Stimulated activated CD4-positive, alpha-beta T cell treated with anti-CD3 and anti-CD28 coated beads, Interleukin-4, amount 100 ng/mL, for 4 hours (primary cell): ENCODE measurements around the gene TRNAU1AP.
"Not testable (repeated sequence)": the region's sequence is repeated elsewhere in the genome, so short reads cannot be mapped to it uniquely, and the experiment has no call there.

Source experiments
- DNase-seq, 2 experiments: peaks; one replicate each; pipeline ENCODE4 v3.0.0-alpha.2; 2020

Gene TRNAU1AP

DNA sequence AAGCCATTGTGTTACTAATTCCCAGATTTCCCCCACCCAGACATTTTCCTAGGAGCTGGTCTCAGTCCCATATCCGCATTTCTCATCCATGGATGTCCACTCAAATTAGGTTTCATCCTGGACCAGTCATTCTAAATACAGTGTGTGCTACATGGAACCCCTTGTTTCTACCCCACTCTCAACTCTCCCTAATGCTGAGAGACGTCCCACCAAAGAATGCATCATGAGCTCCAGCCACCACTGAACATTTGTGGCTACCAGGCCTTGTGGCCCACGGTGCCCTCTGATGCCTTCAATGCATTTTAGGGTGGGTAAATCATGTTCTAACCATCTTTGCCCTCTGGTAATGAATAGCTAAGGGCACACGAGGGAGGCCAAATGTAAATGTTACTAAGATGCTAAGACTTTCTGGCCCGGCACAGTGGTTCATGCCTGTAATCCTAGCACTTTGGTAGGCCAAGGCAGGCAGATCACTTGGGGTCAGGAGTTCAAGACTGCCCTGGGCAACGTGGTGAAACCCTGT lies 25.9 kb downstream of the TRNAU1AP start:
- DNase-seq: no peak

GRCh38 chr1:28579401-28579800 lies 26.5 kb downstream of the TRNAU1AP start:
- no peak for DNase-seq

DNA sequence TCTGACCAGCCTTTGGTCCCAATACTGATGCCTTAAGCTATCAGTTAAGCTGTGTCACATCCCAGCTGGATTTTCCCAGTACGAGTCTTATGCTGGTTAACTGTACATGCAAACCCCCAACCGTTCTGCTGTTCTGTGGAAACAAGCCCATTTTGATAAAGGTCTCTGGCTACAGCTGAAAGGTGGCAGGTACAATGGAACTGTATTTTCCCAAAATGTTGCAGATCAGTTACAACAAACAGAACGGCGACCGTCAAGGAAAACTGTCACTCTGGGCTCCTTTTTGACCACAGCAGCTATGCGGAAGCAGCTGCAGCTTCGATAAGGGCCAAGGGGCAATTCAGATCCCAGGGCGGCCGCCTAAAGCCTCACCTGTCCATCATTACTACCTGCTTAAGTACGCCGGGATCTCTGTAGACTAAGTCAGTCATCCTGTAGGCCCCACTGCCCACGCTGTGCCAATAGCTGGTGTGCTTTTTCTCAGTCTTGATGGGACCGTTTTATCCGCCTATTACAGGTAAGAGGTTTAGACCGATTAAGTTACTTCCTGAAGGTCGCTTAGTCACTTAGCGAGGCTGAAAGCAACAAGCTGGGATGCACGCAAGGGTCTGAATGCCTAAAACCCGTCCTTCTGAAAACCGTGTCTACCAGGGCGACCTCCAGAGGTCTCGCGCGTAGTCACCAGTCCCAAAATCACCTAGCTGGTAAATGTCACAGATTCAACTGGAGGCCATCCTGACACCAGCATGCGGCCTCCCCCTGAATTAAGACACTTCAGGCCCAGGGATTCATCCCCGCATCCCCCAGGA lies 28.0 kb downstream of the TRNAU1AP start:
- DNase-seq: peak in 1 of 2 experiments; percentile 73

GRCh38 chr1:28581531-28582247 lies 28.8 kb downstream of the TRNAU1AP start:
- DNase-seq: peak; percentile 92 to 93

GRCh38 chr1:28582248-28582615 lies 29.3 kb downstream of the TRNAU1AP start:
- no peak for DNase-seq

DNA sequence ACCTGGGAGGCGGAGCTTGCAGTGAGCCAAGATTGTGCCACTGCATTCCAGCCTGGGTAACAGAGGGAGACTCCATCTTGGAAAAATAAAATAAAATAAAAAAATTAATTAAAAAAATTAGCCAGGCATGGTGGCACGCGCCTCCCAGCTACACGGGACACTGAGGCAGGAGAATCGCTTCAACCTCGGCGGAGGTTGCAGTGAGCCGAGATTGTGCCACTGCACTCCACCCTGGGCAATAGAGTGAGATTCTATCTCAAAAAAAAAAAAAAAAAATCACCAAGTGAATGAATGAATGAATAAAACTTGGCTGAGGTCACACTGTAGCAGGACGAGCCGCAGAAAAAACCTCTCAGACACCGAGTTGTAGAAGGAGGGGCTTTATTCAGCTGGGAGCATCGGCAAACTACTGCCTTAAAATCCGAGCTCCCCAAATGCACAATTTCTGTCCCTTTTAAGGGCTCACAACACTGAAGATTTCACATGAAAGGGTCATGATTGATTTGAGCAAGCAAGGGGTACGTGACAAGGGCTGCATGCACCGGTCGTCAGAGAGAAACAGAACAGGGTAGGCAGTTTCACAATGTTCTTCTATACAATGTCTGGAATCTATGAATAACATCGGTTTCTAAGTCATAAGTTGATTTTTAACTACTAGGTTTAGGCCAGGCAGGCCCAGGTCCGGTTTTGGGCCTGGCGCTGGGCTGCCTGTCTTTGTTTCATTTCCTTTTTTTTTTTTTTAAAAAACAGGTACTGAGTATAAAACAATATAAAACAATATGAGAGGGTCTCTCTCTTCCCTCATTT lies 33.9 kb downstream of the TRNAU1AP start:
- DNase-seq: not testable (repeated sequence)

DNA sequence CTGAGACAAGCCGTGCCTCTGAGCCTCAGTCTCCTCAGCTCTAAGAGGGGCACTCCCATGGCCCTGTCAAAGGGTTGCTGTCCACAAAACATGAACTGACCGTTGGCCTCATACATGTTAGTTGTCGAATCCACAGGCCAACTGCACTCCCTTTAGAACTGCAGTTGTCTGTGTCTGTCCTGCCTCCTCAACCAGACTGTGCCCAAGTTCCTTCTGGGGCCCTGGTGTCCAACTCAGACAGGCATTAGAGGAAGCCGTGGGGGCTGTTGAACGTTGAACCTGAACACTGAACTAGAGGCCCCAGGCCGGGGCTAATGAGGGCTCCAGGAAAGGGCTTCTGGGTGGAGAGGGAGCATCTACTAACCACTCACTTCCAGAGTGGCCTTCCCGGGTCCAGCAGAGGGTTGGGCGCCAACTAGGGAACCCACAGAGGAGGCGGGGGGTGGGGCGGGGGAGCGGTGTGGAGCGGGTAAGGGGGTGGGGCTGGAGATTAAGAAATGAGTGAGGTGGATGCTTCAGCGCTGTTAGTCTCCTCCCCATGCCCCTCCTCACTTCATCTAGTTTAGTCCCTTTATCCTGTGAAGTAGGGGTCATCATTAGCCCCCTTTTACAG lies 38.9 kb downstream of the TRNAU1AP start, which contains the start of gene RAB42:
TSS of gene RAB42 (plus strand) at position 558 of the 613 bp plus-strand sequence. CDS start 247 bp downstream, outside the sequence.
- peak in 1 of 2 experiments; percentile 12 for DNase-seq

- peak in 1 of 2 experiments; percentile 16 for DNase-seq
Measured at GRCh38 chr1:28592321-28593071, 39.6 kb downstream of the TRNAU1AP start.

DNA sequence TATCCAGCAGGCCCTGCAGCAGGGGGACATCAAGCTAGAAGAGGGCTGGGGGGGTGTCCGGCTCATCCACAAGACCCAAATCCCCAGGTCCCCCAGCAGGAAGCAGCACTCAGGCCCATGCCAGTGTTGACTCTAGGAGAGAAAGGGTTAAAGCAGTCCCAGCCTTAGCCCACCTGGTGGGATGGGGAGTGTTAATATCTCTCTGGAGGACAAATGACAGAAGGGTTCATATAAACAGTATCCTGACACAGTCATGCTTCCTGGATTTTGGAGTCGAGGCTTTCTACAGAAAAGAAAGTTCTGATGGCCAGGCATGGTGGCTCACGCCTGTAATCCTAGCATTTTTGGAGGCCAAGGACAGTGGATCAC lies 41.1 kb downstream of the TRNAU1AP start:
- not testable (repeated sequence) for DNase-seq

- DNase-seq: not testable (repeated sequence)
Measured at GRCh38 chr1:28594686-28595411, 42.0 kb downstream of the TRNAU1AP start.

GRCh38 chr1:28595412-28596191 lies 42.7 kb downstream of the TRNAU1AP start:
- no peak for DNase-seq

DNA sequence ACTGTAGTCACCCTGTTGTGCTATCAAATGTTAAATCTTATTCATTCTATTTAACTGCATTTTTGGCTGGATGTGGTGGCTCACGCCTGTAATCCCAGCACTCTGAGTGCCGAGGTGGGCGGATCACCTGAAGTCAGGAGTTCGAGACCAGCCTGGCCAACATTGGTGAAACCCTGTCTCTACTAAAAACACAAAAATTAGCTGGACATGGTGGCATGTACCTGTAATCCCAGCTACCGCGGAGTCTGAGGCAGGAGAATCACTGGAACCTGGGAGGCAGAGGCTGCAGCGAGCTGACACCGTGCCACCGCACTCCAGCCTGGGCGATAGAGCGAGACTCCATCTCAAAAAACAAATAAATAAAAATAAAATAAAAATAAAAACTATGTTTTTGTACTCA lies 43.4 kb downstream of the TRNAU1AP start:
- not testable (repeated sequence) for DNase-seq

DNA sequence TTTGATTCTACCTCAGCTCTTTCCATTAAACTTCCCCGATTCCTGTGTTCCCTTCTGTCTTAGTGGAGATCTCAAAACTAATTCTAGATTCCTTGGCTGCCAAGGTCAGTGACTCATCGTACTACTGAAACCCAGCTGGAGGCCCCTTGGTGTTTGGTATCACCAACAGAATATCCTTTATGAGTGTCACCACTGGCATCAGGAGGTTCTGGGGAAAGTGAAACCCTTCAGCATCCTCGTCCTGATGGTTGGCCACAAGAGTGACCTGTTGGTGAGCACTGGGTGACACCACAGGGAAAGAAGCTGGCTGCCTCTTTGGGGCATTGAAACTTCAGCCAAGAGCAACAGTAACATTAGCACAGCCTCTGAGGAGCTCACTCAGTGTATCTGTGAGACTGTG lies 48.8 kb downstream of the TRNAU1AP start:
- no peak for DNase-seq

GRCh38 chr1:28602536-28603439 lies 49.9 kb downstream of the TRNAU1AP start:
- peak in 1 of 2 experiments; percentile 8 for DNase-seq

GRCh38 chr1:28604411-28604810 lies 51.5 kb downstream of the TRNAU1AP start:
- DNase-seq: no peak

DNA sequence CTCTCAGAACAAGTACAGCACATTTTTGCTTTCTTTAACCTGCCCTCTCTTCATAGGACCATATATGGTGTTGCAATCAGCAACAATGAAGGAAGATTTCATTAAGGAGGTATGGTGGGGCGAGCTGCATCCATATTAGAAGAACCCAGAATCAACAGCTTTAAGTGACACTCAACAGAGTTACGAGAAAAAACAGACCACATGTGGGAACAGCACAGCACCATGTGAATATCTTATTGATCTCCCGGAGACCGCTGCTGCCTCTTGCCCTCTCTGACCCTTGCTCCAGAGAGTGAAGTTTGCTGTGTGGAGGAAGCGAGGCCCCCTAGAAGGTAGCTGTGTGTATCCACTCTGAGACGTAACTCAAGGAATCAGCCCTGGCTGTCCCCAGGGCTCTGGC lies 52.1 kb downstream of the TRNAU1AP start:
- no peak for DNase-seq

DNA sequence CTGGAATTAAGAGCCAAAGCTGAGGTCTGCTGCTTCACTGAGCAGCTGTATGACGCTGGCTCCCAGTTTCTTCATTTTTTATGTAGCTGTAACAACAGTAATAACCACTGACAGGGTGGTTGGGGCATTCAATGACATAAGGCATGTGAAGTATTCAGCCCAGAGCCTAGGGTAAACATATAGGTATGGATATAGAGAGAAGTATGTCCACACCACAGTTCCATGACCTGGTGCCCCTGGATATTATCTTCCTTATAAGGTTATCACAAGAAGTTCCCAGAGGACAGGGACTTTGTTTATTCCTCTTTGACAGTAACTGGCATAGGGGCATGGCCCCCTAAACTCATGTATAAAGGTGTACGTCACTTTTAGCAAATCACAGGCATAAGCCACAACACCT lies 53.9 kb downstream of the TRNAU1AP start:
- DNase-seq: no peak

GRCh38 chr1:28613175-28613574 lies 60.3 kb downstream of the TRNAU1AP start:
- DNase-seq: no peak
